Kidney epithelial cell (primary cell): ENCODE results near the gene HMGXB4. TPM values are rescaled to one million over a fixed set of nuclear protein-coding genes. Genes with fewer than 3 reads are reported as not detected.

Source experiments
- DNase-seq: peaks from one replicate; pipeline ENCODE4 v3.0.0-alpha.2; 2010; ENCODE audit warnings: low read depth
- H3K27me3 ChIP-seq: 2 replicates; pipeline ENCODE4 v1.6.0; 2011; ENCODE audit warnings: low read length; ENCODE audit not compliant: control insufficient read depth, insufficient read depth
- H3K36me3 ChIP-seq: 2 replicates; pipeline ENCODE4 v1.5.1; 2011; ENCODE audit warnings: low read length; ENCODE audit not compliant: control insufficient read depth, insufficient read depth
- H3K4me3 ChIP-seq: 2 replicates; pipeline ENCODE4 v1.5.1; 2011; ENCODE audit warnings: low read depth, mild to moderate bottlenecking, control low read depth, low read length
- total RNA-seq: library from RNA; depleted of rRNA; stranded (reverse); fragments of >200 nt; gene quantifications from 2 replicates; pipeline ENCODE4 v1.2.3, GENCODE V29; 2015
- TF ChIP-seq, protein P1 (sequence below): IDR thresholded peaks from 2 replicates; pipeline ENCODE4 v1.5.1; 2011; ENCODE audit warnings: mild to moderate bottlenecking, moderate library complexity, low read length, control low read depth, inconsistent platforms; ENCODE audit not compliant: insufficient read depth, poor library complexity, severe bottlenecking

The HMGXB4 gene
- total RNA-seq, 1 donor from 2014 or later = 23.4 TPM

DNA sequence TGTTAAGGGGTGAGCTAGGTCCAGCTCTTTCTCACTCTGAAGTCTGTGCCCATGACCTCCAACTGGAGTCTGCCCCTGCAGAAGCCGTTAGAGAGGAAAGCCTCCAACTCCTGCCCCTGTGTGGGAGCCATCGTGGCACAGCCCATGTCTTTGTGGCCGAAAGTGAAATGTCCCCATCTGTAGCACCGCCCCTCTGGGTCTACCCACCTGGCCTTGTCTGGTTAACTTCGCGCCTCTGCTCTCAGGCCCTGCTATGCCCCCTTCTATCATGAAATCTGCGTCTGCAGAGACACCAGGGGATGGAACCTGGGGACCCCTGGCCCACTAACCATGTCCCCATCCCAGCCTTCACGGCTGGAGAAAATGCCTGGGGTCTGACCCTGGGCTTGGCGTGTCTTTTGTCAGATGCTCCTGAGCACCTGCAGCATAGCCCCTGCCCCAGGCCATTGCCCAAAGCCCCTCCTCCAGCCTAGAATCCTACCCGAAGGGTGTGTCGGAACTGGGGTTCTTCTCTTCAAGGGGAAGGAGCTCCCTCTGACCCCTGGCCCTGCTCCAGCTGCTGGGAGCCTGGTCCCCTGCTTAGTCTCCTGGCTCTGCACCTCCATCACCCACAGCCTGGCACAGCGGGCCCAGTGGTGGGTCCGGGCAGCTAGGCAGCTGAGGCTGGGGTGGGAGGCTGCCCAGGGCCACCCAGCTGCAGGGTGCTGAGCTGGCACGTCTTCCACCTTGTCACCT is 87.8 kb downstream of the HMGXB4 start:
- no peaks in the 10 kb centered on the region for H3K36me3 ChIP-seq
- TF ChIP-seq, protein P1, sequence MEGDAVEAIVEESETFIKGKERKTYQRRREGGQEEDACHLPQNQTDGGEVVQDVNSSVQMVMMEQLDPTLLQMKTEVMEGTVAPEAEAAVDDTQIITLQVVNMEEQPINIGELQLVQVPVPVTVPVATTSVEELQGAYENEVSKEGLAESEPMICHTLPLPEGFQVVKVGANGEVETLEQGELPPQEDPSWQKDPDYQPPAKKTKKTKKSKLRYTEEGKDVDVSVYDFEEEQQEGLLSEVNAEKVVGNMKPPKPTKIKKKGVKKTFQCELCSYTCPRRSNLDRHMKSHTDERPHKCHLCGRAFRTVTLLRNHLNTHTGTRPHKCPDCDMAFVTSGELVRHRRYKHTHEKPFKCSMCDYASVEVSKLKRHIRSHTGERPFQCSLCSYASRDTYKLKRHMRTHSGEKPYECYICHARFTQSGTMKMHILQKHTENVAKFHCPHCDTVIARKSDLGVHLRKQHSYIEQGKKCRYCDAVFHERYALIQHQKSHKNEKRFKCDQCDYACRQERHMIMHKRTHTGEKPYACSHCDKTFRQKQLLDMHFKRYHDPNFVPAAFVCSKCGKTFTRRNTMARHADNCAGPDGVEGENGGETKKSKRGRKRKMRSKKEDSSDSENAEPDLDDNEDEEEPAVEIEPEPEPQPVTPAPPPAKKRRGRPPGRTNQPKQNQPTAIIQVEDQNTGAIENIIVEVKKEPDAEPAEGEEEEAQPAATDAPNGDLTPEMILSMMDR = no peak

More for the DNA sequence above, 87.8 kb downstream of the HMGXB4 start:
- H3K27me3 ChIP-seq = no peaks in the 10 kb centered on the region
- no peak overlapping the region for H3K4me3 ChIP-seq
- no peak for DNase-seq

Other genes starting within 250 kb of the HMGXB4 start
- gene ISX, start 191.3 kb upstream of the HMGXB4 start, total RNA-seq = not detected in 2 replicates
- 49.2 and 61.5 TPM in 2 replicates for gene TOM1, start 42.4 kb downstream of the HMGXB4 start, total RNA-seq
- 37.7 and 45.7 TPM in 2 replicates for gene HMOX1, start 123.6 kb downstream of the HMGXB4 start, total RNA-seq
- gene MCM5, start 142.6 kb downstream of the HMGXB4 start, total RNA-seq = 31.5 and 34.6 TPM in 2 replicates